A549 treated with CORT108297 at 1 μM for 4 hours (cell line): ENCODE results near the gene STK32C. TPM values are rescaled to one million over a fixed set of nuclear protein-coding genes. Genes with fewer than 3 reads are reported as not detected.

ENCODE experiments used
- total RNA-seq: library from RNA; stranded (reverse); fragments of 200-300 nt; extraction: Qiagen RNA extraction; gene quantifications from 5 replicates; pipeline ENCODE4 v1.2.3, GENCODE V29; 2022

Gene STK32C
- 35.9 to 53.0 TPM (median 48.4 TPM) in 5 replicates for total RNA-seq

DNA sequence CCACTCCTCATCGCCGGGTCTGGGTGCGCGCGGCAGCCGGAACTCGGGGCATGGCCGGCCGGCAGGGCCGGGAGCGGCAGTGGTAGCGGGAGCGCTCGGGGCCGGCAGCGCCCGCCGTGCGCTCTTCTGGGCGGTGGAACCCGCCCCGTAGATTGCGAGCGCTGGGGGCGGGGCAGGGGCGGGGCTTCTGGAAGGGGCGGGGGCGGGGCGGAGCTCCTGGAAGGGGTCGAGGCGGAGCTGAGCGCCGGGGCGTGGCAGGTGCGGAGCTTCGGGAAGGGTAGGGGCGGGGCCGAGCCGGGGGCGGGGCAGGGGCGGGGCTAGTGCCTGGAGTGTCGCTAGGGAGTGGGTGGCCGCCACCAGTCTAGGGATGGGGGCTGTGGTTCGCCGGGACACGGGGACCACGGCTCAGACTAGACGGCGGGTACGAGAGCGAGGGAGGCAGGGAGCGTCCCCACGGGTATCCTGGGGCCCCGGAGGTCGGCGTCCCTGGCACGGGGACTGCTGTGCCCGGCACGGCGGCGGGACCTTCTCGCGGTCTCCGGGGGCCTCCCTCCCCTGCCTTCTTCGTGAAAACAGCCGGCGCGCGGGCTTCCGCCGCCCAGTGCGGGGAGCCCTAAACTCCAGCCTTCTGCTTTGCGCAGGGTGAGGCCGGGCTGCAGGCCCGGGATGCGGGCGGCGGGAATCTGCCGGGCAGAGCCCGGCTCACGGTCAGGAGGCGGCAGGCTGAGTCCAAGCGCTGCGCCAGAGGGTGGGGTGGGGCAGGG is at the start of gene STK32C:
Gene STK32C, minus strand, starts transcription at position 128 of the 764 bp plus-strand sequence. Its CDS starts 117 bp downstream, at position 11.

DNA sequence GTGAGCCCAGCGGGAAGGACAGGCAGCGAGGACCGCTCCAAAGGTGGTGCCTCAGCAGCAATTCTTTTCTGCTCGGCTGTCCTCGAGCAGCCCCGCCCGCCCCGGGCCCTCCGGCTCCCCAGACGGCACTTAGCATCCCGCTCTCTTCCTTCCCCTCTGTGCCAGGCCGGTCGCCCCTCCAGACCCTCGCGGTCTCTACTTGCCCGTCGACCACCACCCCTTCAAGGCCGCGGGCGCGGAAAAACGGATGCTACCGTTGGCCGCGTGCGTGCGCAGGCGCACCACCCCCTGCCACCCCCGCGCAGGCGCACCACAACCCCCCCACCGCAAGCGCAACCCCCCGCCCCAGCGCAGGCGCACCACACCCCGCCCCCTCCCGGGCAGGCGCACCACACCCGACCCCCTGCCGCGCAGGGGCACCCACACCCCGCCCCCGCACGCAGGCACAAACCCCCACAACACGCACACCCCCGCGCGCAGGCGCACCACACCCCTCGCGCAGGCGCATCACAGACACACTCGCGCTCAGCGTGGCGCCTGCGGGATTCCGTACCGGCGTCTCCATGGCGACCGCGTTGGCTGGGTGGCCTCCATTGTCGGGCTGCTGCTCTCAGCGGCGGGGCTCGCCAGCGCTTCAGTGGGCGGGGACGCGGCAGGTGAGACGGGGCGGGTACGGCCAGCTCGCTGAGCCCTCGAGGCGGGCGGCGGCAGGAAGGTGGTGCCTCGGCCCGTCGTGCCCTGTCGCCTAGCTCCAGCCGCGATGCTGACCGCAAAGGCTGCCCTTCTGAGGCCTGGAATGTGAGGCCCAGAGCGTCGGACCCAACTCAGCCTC is 24.1 kb upstream of the STK32C start, which contains the start of gene LRRC27:
Gene LRRC27, plus strand, starts transcription at position 593 of the 832 bp plus-strand sequence. CDS start 1,332 bp downstream, outside the sequence.

DNA sequence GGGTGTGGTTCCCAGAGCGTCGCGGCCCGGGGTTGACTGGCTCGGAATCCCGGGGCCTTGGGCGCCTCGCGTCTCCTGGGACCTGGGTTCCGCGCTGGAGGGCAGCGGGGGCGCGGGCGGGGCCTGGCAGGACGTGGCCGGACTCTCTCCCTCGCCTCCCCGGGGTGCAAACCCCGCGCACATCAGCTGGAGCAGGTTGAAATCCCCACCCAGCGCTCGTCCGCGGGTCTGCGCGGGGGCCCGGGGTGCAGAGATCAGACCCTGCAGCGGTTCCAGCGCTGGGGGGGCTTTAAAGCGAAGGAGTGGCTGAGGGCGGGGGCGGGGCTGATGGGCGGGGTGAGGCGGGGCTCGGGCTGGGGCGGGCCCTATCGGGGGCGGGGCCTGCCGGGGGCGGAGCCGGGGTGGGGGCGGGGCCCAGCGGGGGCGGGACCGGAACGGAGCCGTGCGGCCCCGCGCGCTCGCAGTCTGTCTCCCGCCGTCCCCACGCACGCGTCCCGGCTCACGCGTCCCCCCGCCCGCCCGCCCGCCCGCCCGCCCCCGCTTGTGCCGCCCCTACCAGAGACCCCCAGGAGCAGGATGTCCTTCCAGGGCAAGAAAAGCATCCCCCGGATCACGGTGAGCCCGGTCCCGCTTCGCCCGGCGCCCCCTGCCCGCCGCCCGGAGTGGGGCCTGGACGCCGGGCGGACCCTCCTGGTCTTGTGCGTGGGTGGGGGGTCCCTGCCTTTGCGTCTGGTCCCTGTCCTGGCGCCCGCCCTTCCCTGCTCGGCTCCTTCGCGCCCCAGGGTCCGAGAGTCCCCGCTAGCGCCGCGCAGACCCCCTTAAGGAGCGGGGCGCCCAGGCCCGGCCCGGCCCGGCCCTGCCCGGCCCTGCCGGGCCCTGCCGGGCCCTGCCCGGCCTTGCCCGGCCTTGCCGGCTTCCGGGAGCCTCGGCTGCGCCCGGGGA is 121.0 kb downstream of the STK32C start, which contains the start of gene DPYSL4:
Gene DPYSL4, plus strand, starts transcription at position 461 of the 942 bp plus-strand sequence. Its CDS starts 116 bp downstream, at position 577.

Other genes with a start within 250 kb of the STK32C start
- gene JAKMIP3, start 242.0 kb downstream of the STK32C start, total RNA-seq, result 1.4 to 1.8 TPM (median 1.7 TPM) in 5 replicates
- 15.0 to 20.0 TPM (median 18.9 TPM) in 5 replicates for gene DPYSL4, start 121.0 kb downstream of the STK32C start, total RNA-seq
- gene LRRC27, start 24.2 kb upstream of the STK32C start, total RNA-seq, result 5.4 to 6.3 TPM (median 5.8 TPM) in 5 replicates
- 11.7 to 18.3 TPM (median 17.7 TPM) in 5 replicates for gene PWWP2B, start 89.2 kb upstream of the STK32C start, total RNA-seq
- gene INPP5A, start 229.8 kb upstream of the STK32C start, total RNA-seq, result 12.6 to 14.5 TPM (median 13.3 TPM) in 5 replicates